GM12864 (cell line): ENCODE data around the gene PPP1R36.
"Not testable (repeated sequence)": the region's sequence is repeated elsewhere in the genome, so short reads cannot be mapped to it uniquely, and the experiment has no call there.

Experiments
- DNase-seq: peaks from one replicate; pipeline ENCODE4 v3.0.0-alpha.2; 2011; ENCODE audit warnings: low read depth
- H3K4me3 ChIP-seq: 2 replicates; pipeline ENCODE4 v1.5.1; 2011; ENCODE audit warnings: mild to moderate bottlenecking, low read depth, low read length, control low read depth
- TF ChIP-seq, protein P1 (sequence below): IDR thresholded peaks from 2 replicates; pipeline ENCODE4 v1.5.1; 2011; ENCODE audit warnings: low read depth, mild to moderate bottlenecking, moderate library complexity, low read length, control low read depth, inconsistent platforms; ENCODE audit errors: missing control alignments

PPP1R36 gene

GRCh38 chr14:64510825-64511671 lies 38.7 kb upstream of the PPP1R36 start:
- peak overlapping the region; percentile 10; the same call in 1 of the 2 replicates for H3K4me3 ChIP-seq
- DNase-seq: no peak
- TF ChIP-seq, protein P1, sequence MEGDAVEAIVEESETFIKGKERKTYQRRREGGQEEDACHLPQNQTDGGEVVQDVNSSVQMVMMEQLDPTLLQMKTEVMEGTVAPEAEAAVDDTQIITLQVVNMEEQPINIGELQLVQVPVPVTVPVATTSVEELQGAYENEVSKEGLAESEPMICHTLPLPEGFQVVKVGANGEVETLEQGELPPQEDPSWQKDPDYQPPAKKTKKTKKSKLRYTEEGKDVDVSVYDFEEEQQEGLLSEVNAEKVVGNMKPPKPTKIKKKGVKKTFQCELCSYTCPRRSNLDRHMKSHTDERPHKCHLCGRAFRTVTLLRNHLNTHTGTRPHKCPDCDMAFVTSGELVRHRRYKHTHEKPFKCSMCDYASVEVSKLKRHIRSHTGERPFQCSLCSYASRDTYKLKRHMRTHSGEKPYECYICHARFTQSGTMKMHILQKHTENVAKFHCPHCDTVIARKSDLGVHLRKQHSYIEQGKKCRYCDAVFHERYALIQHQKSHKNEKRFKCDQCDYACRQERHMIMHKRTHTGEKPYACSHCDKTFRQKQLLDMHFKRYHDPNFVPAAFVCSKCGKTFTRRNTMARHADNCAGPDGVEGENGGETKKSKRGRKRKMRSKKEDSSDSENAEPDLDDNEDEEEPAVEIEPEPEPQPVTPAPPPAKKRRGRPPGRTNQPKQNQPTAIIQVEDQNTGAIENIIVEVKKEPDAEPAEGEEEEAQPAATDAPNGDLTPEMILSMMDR: peak; percentile 83

- TF ChIP-seq, protein P1: no peak
- no peak for DNase-seq
These were observed 36.5 kb upstream of the PPP1R36 start for GRCh38 chr14:64513271-64513670.

GRCh38 chr14:64515053-64515452 lies 34.7 kb upstream of the PPP1R36 start:
- no peak for DNase-seq
- H3K4me3 ChIP-seq: no peak overlapping the region
- TF ChIP-seq, protein P1: no peak

More at GRCh38 chr14:64513271-64513670, 36.5 kb upstream of the PPP1R36 start:
- no peak overlapping the region for H3K4me3 ChIP-seq

- TF ChIP-seq, protein P1: no peak
- no peak for DNase-seq
- H3K4me3 ChIP-seq: no peak overlapping the region
These were observed 32.8 kb upstream of the PPP1R36 start for GRCh38 chr14:64516969-64517368.

- not testable (repeated sequence) for DNase-seq, H3K4me3 ChIP-seq
These were observed 32.1 kb upstream of the PPP1R36 start for GRCh38 chr14:64517667-64518066.

DNA sequence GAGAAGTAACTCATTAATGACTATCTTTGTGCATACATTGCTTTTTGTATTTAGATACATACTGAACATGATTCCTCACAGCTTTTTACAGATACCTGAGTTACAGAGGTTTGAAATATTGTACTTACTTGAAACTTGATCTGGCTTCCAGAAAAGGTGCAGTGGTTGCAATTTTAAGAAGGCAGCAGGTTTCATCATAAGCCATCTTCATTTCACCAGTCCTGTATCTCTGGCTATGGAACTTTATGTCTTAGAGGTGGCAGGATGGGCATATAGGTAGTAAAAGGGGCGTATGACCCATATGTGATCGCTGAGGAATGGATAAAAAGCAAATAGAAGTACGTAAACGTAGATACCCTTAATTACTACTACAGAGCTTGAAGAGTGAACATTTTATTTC lies 31.5 kb upstream of the PPP1R36 start:
- TF ChIP-seq, protein P1: no peak
- no peak overlapping the region for H3K4me3 ChIP-seq
- no peak for DNase-seq

DNA sequence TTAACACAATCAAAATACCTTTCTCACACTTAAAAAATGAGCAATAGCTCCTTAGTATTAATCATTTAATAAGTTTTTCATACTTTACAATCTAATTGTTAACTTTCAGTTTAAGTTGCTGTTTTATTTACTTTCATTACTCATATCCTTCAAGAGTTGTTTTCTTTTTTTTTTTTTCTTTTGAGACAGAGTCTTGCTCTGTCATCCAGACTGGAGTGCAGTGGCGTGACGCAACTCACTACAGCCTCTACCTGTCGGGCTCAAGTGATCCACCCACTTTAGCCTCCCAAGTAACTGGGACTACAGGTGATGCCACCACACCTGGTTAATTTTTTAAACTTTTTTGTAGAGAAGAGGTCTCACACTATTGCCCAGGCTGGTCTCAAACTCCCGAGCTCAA lies 29.1 kb upstream of the PPP1R36 start:
- TF ChIP-seq, protein P1: no peak
- no peak for DNase-seq
- no peak overlapping the region for H3K4me3 ChIP-seq
